ENCODE data around the gene PPM1F. TPM values are rescaled to one million over a fixed set of nuclear protein-coding genes. Genes with fewer than 3 reads are reported as not detected.

PPM1F gene
- total RNA-seq, 1 donor from 2014 or later: 17.5 TPM

DNA sequence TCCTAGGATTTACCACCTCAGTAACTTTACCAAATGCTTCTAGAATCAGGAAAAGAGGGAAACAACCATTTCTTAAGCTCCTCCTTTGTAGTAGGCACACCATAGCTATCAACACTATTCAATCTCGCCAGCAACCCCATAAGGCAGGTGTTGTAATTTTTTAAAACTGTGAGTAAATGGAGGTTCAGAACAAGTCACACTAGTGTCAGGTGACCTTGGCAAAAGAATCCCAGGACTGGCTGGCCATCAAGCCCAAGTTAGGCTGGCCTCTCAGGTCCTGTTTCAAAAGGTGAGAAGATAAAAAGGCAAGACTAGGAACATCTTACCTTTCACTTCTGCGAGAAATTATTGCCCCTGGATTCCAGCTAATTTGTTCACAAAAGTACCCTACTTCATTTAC, 29.2 kb upstream of the PPM1F start:
- TF ChIP-seq, protein P1, sequence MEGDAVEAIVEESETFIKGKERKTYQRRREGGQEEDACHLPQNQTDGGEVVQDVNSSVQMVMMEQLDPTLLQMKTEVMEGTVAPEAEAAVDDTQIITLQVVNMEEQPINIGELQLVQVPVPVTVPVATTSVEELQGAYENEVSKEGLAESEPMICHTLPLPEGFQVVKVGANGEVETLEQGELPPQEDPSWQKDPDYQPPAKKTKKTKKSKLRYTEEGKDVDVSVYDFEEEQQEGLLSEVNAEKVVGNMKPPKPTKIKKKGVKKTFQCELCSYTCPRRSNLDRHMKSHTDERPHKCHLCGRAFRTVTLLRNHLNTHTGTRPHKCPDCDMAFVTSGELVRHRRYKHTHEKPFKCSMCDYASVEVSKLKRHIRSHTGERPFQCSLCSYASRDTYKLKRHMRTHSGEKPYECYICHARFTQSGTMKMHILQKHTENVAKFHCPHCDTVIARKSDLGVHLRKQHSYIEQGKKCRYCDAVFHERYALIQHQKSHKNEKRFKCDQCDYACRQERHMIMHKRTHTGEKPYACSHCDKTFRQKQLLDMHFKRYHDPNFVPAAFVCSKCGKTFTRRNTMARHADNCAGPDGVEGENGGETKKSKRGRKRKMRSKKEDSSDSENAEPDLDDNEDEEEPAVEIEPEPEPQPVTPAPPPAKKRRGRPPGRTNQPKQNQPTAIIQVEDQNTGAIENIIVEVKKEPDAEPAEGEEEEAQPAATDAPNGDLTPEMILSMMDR (IDR thresholded peaks at IDR 0.05; ENCODE audit: borderline replicate concordance): no peak
- H3K27me3 ChIP-seq (ENCODE audit: low read depth): no peaks in the 10 kb centered on the region
- no peaks in the 10 kb centered on the region for H3K36me3 ChIP-seq
- intact Hi-C loops (cut with micrococcal nuclease): no loop called here
- H3K9me3 ChIP-seq (replicated peaks): no peaks in the 10 kb centered on the region
- peaks cover 23% of the 10 kb centered on the region for H3K4me1 ChIP-seq
- H3K4me3 ChIP-seq: peak overlapping the region; percentile 89
- peak overlapping the region; percentile 89 for H3K27ac ChIP-seq (replicated peaks)
- DNase-seq: no peak

DNA sequence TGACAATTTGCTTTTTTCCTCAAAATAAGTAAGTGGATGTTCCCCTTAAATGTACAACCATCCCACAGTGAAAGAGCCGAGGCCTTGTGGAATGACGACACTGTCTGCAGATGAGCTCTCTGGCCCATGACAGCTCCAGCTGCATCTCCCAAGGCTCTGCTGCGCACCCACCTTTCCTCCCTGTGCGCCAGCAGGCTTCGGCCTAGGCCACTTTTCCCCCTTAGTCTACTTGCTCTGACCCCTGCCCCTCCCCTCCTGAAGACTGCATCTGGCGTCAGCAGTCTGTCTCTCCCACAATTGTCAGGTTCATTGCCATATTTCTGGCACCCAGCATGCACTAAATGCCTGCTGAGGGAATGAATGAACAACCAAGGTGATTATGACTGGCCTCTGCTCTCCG, 27.9 kb upstream of the PPM1F start:
- Histone ChIP-seq H3K4me3 (no peak overlapping the region), H3K4me1 (peaks cover 23% of the 10 kb centered on the region), H3K9me3 (replicated peaks) (no peaks in the 10 kb centered on the region), H3K27ac (replicated peaks) (no peak overlapping the region), H3K27me3 (ENCODE audit: low read depth) (no peaks in the 10 kb centered on the region), H3K36me3 (no peaks in the 10 kb centered on the region)
- DNase-seq: no peak
- intact Hi-C loops (cut with micrococcal nuclease): no loop called here
- TF ChIP-seq, protein P1 (IDR thresholded peaks at IDR 0.05; ENCODE audit: borderline replicate concordance): no peak

DNA sequence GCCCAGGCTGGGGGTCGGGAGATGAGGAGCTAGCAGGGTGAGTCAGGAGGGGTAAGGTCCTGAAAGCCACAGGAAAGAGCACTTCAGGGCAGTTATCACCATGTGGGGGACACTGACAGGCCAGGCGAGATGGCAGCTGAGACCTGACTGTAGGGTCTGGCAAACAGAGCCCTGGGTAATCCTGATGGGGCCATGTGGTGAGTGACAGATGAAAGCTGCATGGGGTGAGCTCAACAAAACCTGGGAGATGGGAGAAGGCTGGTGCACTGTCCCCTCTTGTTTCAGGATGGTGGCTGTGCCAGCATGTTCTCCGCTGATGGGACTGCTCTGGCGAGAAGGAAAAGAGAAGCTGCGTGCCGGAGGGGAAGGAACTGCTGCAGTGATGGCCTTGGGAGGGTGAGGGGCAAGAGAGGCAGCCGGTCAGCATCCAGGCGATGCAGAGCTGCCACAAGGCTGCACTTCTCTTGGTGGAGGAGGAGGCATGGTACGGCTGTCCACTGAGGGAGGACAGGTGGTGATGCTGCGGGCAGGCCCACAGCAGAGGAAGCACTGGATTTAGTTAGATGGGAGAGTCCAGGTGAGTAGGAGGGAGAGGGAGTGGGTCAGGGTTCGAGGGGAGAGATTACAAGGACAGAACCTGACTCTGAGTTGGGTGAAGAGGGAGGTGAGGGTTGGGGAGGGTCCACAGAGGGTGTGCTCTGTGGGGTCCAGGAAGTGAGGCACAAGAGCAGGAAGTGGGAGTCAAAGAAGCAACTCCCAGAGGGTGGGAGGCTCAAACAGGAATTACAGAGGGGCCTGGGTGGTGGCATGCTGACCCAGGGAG, 26.1 kb upstream of the PPM1F start:
- Histone ChIP-seq H3K9me3 (replicated peaks) (no peaks in the 10 kb centered on the region), H3K4me3 (no peak overlapping the region), H3K4me1 (peaks cover 23% of the 10 kb centered on the region), H3K27ac (replicated peaks) (no peak overlapping the region), H3K36me3 (peaks cover 15% of the 10 kb centered on the region), H3K27me3 (ENCODE audit: low read depth) (no peaks in the 10 kb centered on the region)
- no peak for DNase-seq
- TF ChIP-seq, protein P1 (IDR thresholded peaks at IDR 0.05; ENCODE audit: borderline replicate concordance): no peak
- intact Hi-C loops (cut with micrococcal nuclease): no loop called here

DNA sequence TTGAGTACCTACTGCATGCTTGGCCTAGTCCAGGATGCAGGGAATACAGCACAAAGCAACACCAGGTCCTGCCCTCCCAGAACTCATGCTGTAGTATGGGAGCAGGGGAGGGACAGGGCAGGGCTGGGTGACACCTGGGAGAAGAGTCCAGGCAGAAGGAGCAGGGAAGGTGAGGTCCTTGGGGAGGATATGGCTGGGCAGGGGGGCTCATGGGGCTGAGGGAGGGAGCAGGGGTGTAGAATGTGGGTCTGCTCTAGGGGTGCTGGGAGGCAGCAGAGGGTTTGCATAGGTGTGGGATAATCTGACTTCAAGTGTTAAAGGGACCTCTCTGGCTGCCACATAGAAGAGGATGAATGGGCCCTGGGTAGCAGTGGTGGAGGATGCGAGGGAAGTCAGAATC, 25.2 kb upstream of the PPM1F start:
- Histone ChIP-seq H3K4me1 (peaks cover 23% of the 10 kb centered on the region), H3K4me3 (no peak overlapping the region), H3K27me3 (ENCODE audit: low read depth) (no peaks in the 10 kb centered on the region), H3K9me3 (replicated peaks) (no peaks in the 10 kb centered on the region), H3K36me3 (peaks cover 25% of the 10 kb centered on the region), H3K27ac (replicated peaks) (no peak overlapping the region)
- no peak for DNase-seq
- intact Hi-C loops (cut with micrococcal nuclease): no loop called here
- TF ChIP-seq, protein P1 (IDR thresholded peaks at IDR 0.05; ENCODE audit: borderline replicate concordance): no peak

DNA sequence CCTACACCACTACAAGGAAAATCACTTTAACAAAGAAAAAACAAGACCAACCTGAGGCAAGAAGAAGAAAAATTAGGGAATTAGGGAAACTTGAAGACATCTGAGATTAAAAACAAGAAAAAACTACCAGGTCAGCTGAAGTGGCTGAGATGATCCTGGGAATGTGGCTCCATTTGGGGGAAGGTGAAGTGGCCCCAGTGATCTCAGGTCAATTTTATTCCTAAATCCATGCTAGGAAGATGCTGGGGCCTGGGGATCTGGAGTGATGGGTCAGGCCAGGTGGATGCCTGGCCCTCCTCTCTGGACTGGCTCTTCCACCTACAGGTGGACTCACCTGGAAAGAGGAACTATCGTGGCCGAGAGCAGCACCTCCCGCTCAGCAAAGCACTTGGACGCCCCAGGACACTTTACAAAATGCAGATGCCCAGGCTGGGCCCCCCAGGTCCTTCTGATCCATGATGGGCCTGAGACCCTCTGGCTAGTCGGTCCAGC, 23.3 kb upstream of the PPM1F start:
- H3K27me3 ChIP-seq (ENCODE audit: low read depth): no peaks in the 10 kb centered on the region
- H3K4me1 ChIP-seq: peaks cover 6% of the 10 kb centered on the region
- no peak overlapping the region for H3K4me3 ChIP-seq
- H3K36me3 ChIP-seq: peaks cover 44% of the 10 kb centered on the region
- DNase-seq: no peak
- intact Hi-C loops (cut with micrococcal nuclease): no loop called here
- TF ChIP-seq, protein P1 (IDR thresholded peaks at IDR 0.05; ENCODE audit: borderline replicate concordance): no peak
- no peak overlapping the region for H3K27ac ChIP-seq (replicated peaks)
- H3K9me3 ChIP-seq (replicated peaks): no peaks in the 10 kb centered on the region
